Lower leg skin (tissue), 3 donors: ENCODE measurements around the gene DRD2.

Experiments
- POLR2A ChIP-seq, 2 donors: fragments of 450-650 bp; IDR thresholded peaks; one replicate each; pipeline ENCODE4 v1.6.1; 2016 to 2017; ENCODE audit warnings: antibody characterized with exemption in 2 of 2, mild to moderate bottlenecking in 1 of 2, moderate library complexity in 1 of 2
- TF ChIP-seq, protein P1 (sequence below), 3 donors: fragments of 450-650 bp; IDR thresholded peaks; one replicate each; pipeline ENCODE4 v1.5.1; 2016; ENCODE audit warnings: antibody characterized with exemption in 3 of 3, mild to moderate bottlenecking in 3 of 3, moderate library complexity in 2 of 3

- TF ChIP-seq, protein P1, sequence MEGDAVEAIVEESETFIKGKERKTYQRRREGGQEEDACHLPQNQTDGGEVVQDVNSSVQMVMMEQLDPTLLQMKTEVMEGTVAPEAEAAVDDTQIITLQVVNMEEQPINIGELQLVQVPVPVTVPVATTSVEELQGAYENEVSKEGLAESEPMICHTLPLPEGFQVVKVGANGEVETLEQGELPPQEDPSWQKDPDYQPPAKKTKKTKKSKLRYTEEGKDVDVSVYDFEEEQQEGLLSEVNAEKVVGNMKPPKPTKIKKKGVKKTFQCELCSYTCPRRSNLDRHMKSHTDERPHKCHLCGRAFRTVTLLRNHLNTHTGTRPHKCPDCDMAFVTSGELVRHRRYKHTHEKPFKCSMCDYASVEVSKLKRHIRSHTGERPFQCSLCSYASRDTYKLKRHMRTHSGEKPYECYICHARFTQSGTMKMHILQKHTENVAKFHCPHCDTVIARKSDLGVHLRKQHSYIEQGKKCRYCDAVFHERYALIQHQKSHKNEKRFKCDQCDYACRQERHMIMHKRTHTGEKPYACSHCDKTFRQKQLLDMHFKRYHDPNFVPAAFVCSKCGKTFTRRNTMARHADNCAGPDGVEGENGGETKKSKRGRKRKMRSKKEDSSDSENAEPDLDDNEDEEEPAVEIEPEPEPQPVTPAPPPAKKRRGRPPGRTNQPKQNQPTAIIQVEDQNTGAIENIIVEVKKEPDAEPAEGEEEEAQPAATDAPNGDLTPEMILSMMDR (IDR thresholded peaks at IDR 0.05): no peak
- TF ChIP-seq POLR2A (IDR thresholded peaks at IDR 0.05): no peak
These were observed 2.7 kb downstream of the DRD2 start for GRCh38 chr11:113472471-113472870.
